ENCODE results near the gene HSBP1L1.

HSBP1L1 gene

DNA sequence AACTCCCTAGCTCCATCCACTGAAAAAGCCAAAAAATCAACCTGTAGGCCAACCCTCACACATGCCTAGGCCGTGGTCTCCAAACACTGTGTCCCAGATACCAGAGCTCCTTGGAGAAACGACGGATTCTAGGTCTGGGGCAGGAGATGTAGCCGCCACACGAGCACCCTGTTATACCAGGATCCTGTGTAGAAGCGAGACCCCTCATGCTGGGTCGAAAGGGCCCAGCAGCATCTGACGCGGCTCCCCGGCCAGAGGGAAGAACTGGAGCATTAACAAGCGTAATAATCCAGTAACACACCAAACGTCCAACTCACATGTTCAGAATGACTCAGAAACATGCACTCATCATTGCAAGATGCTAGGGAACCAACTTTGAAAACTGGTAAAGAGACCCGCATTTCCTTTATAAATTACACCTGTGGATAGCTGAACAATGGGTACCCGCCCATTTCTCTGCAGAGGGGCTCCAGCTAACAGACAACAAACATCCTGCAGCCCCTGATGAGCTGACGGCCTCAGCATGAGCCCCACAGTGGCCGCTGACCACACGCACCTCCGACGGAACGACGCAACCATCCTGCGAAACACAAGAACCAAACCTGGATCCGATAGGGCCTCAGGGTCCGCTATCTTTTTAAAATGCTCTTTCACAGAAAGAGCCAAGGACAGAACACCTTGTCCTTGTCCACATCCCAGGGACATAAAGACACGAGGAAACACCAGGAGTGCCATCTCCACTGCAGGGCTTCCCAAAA is 27.2 kb upstream of the HSBP1L1 start:
- TF ChIP-seq, protein P1, sequence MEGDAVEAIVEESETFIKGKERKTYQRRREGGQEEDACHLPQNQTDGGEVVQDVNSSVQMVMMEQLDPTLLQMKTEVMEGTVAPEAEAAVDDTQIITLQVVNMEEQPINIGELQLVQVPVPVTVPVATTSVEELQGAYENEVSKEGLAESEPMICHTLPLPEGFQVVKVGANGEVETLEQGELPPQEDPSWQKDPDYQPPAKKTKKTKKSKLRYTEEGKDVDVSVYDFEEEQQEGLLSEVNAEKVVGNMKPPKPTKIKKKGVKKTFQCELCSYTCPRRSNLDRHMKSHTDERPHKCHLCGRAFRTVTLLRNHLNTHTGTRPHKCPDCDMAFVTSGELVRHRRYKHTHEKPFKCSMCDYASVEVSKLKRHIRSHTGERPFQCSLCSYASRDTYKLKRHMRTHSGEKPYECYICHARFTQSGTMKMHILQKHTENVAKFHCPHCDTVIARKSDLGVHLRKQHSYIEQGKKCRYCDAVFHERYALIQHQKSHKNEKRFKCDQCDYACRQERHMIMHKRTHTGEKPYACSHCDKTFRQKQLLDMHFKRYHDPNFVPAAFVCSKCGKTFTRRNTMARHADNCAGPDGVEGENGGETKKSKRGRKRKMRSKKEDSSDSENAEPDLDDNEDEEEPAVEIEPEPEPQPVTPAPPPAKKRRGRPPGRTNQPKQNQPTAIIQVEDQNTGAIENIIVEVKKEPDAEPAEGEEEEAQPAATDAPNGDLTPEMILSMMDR (IDR thresholded peaks at IDR 0.05; ENCODE audit: low read depth, low read length) = no peak
- TF ChIP-seq, protein P2, sequence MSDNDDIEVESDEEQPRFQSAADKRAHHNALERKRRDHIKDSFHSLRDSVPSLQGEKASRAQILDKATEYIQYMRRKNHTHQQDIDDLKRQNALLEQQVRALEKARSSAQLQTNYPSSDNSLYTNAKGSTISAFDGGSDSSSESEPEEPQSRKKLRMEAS (IDR thresholded peaks at IDR 0.05; ENCODE audit: low read depth, low read length) = no peak
- no peak for TF ChIP-seq MYC (IDR thresholded peaks at IDR 0.05; ENCODE audit: low read depth, low read length)

DNA sequence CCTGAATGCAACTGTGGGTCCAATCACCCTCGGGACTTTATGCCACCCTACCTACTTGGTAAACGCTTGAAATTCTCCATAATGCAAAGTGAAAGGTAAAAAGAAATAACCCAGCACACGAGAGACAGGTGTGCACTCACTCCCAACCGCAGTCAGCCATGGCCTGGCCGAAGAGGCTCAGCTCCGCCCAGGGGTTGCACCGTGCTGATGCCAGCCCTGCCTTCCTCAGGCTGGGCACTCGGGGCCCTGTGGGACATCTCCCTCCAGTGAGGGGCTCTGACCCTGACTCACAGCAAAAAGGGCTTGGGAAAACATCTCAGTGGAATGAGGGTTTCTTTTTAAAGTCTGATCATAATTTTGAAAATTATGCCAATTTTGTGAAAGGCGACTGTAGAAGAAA is 26.2 kb upstream of the HSBP1L1 start:
- no peak overlapping the region for H3K4me3 ChIP-seq (ENCODE audit: low read depth, low read length)
- TF ChIP-seq, protein P1 (IDR thresholded peaks at IDR 0.05; ENCODE audit: low read depth, low read length) = no peak
- TF ChIP-seq MYC (IDR thresholded peaks at IDR 0.05; ENCODE audit: low read depth, low read length) (no peak), POLR2A (IDR thresholded peaks at IDR 0.05; ENCODE audit: extremely low read depth, insufficient read length) (no peak)
- no peak for DNase-seq (ENCODE audit: low read depth)

More for the DNA sequence above, 27.2 kb upstream of the HSBP1L1 start:
- no peak for DNase-seq (ENCODE audit: low read depth)
- H3K4me3 ChIP-seq (ENCODE audit: low read depth, low read length) = no peak overlapping the region

DNA sequence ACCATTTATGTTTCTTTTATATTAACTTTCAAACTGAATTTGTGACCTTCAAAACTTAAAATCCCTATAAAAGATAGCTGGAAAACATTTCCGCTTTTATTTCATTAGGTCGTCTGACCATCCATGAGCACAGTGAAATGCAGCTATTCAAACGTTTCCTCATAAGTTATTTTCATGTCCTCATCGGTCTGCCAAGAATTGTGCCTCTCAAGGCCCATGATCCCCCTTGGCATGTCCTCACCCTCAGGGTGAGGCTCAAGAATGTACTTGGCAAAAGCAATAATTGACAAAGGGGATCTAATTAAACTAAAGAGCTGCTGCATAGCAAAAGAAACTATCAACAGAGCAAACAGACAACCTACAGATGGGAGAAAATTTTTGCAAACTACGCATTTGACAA is 25.3 kb upstream of the HSBP1L1 start:
- no peak for DNase-seq (ENCODE audit: low read depth)
- H3K4me3 ChIP-seq (ENCODE audit: low read depth, low read length) = no peak overlapping the region
- TF ChIP-seq, protein P1 (IDR thresholded peaks at IDR 0.05; ENCODE audit: low read depth, low read length) = no peak
- TF ChIP-seq MYC (IDR thresholded peaks at IDR 0.05; ENCODE audit: low read depth, low read length) = no peak
- no peak for TF ChIP-seq POLR2A (IDR thresholded peaks at IDR 0.05; ENCODE audit: extremely low read depth, insufficient read length)
- TF ChIP-seq, protein P2 (IDR thresholded peaks at IDR 0.05; ENCODE audit: low read depth, low read length) = no peak

DNA sequence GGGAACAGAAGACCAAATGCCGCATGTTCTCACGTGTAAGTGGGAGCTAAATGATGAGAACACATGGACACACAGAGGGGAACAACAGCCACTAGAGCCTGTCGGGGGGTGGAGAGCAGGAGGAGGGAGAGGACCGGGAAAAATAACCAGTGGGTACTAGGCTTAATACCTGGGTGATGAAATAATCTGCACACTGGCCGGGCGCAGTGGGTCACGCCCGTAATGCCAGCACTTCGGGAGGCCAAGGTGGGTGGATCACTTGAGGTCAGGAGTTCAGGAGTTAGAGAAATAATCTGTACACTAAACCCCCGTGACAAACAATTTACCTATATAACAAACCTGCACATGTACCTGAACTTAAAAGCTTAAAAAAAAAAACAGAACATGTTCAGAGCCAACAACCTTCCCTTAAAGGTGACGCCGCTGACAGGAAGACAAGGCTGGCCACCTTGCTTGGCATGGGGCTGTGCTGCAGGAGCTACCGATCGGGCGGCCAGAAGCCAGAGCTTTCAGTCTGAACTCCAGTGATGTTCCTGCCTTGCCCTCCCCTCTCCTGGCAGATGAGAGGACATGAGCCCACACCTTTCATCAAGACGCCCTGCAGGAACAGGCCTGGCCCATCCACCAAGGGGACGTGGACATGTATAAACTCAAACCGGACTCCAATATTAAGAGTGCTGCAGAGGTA is 24.2 kb upstream of the HSBP1L1 start:
- H3K4me3 ChIP-seq (ENCODE audit: low read depth, low read length) = no peak overlapping the region
- TF ChIP-seq POLR2A (IDR thresholded peaks at IDR 0.05; ENCODE audit: extremely low read depth, insufficient read length) = no peak
- DNase-seq (ENCODE audit: low read depth) = no peak

DNA sequence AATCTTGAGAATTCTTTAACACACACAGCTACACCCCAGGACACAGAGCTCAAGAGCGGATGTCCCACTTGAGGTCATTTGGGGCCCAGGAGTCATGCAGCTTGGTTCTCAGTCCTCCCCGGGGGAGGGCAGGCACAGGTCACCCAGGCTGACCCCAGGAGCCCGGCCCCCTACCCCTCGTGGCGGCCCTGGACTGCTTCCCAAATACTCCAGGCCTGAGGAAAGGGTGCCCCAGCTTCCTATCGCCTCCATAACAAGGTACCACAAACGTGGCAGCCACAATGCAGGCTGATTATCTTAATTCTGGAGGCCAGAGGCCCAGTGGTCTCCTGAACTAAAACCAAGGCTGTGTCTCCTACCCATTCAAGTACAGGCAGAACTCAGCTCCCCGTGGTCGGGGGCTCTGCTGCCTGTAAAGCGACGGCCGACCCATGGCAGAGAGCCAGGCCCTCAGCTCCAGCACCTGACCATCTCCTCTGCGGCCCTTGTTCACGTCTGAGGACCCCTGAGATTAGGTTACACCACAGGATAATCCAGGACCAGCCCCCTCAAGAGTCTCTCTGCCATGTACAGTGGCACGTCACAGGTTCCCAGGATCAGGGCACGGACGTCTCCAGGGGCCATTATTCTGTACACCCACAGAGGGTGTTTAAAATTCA is 23.5 kb upstream of the HSBP1L1 start:
- DNase-seq (ENCODE audit: low read depth) = no peak
- no peak overlapping the region for H3K4me3 ChIP-seq (ENCODE audit: low read depth, low read length)
- TF ChIP-seq, protein P2 (IDR thresholded peaks at IDR 0.05; ENCODE audit: low read depth, low read length) = no peak
- TF ChIP-seq MYC (IDR thresholded peaks at IDR 0.05; ENCODE audit: low read depth, low read length) = no peak
- TF ChIP-seq, protein P1 (IDR thresholded peaks at IDR 0.05; ENCODE audit: low read depth, low read length) = no peak
- no peak for TF ChIP-seq POLR2A (IDR thresholded peaks at IDR 0.05; ENCODE audit: extremely low read depth, insufficient read length)

DNA sequence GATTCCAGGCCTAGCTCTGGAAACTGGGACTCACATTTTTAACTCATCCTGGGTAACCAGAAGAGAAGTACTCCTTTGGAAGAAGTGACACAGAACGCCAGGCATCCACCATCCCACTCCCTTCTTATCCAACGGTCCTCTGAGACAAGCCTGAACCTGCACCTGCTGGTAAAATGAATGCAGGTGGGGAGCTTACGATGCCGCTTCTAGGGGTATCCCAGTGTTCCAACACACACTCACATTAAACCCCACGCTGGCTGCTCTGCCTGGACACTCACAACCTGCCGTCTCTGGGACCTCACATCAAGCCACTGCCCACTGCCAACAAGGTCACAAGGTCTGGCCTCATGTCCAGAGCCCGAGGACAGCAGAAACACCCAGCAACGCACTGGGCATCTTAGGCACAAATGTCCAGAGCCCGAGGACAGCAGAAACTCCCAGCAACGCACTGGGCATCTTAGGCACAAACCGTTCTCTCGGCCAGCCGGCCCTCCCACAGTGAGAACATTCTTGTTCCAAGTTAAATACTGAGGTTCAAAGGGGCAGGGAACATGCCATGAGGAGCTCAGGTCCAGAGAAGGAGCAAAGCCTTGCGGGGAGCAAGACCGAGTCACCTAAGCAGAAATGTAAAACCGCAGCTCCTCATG is 22.8 kb upstream of the HSBP1L1 start:
- DNase-seq (ENCODE audit: low read depth) = no peak
- no peak overlapping the region for H3K4me3 ChIP-seq (ENCODE audit: low read depth, low read length)
- TF ChIP-seq POLR2A (IDR thresholded peaks at IDR 0.05; ENCODE audit: extremely low read depth, insufficient read length) (no peak), MYC (IDR thresholded peaks at IDR 0.05; ENCODE audit: low read depth, low read length) (no peak)
- TF ChIP-seq, protein P1 (IDR thresholded peaks at IDR 0.05; ENCODE audit: low read depth, low read length) = no peak
- TF ChIP-seq, protein P2 (IDR thresholded peaks at IDR 0.05; ENCODE audit: low read depth, low read length) = no peak

All from NB4 (cell line).